GM12873 (cell line): Measurements from ENCODE around the gene DPP10.

ENCODE experiments used
- CTCF ChIP-seq: IDR thresholded peaks from 2 replicates; pipeline ENCODE4 v1.5.1; 2012; ENCODE audit warnings: low read depth, mild to moderate bottlenecking, moderate library complexity, low read length, control low read depth; ENCODE audit not compliant: insufficient read depth; ENCODE audit errors: missing control alignments

Gene DPP10

GRCh38 chr2:115678129-115678528, 1235.7 kb downstream of the DPP10 start:
- TF ChIP-seq CTCF: no peak

GRCh38 chr2:115684345-115684744, 1241.9 kb downstream of the DPP10 start:
- no peak for TF ChIP-seq CTCF

- no peak for TF ChIP-seq CTCF
Measured at GRCh38 chr2:115691409-115691808, 1249.0 kb downstream of the DPP10 start.

- no peak for TF ChIP-seq CTCF
Measured at GRCh38 chr2:115694651-115695050, 1252.2 kb downstream of the DPP10 start.

- TF ChIP-seq CTCF: no peak
Measured at GRCh38 chr2:115733190-115733775, 1290.8 kb downstream of the DPP10 start.

- no peak for TF ChIP-seq CTCF
Measured at GRCh38 chr2:115738111-115738510, 1295.7 kb downstream of the DPP10 start.

GRCh38 chr2:115739574-115739973, 1297.1 kb downstream of the DPP10 start:
- no peak for TF ChIP-seq CTCF
